ENCODE results near the gene PPP1CA. TPM values are rescaled to one million over a fixed set of nuclear protein-coding genes. Genes with fewer than 3 reads are reported as not detected.

Gene PPP1CA
- total and polyA plus RNA-seq, 4 donors = 62.4 to 92.9 (median 75.9) TPM

GRCh38 chr11:67369275-67369674, 32.4 kb downstream of the PPP1CA start (continued):
- TF ChIP-seq REST (IDR thresholded peaks at IDR 0.05) = no peak
- TF ChIP-seq TAF1 (conservative IDR thresholded peaks at IDR 0.05) = no peak

DNA sequence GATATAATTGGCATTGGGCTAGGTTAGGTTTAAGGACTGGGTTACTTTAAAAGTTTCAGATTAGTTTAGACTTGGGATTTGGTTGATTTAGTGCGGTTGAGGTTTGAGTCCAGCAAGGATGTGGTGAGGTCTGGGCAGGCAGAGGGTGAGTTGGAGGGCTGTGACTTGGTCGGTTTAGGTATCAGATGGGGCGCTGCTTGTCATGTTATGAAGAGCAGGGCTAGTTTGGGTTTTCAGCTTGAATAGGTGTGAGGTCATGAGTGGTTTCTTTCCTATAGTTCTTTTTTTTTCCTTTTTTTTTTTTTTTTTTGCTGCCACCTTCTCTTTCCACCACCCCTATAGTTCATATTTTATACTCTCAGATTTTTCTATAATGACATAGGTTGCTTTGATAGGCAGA, 33.0 kb downstream of the PPP1CA start:
- WGBS = 89% methylated on average over 3 of the region's 3 CpGs

More for the DNA sequence above, 33.0 kb downstream of the PPP1CA start:
- peaks cover 0 to 12% (median 1%) of the 10 kb centered on the region in 4 donors for H3K4me1 ChIP-seq (ENCODE audit: control insufficient read depth in 4 of 4, insufficient read depth in 4 of 4, low read length in 3 of 4)
- DNase-seq (ENCODE audit: low spot score) = no peak
- no peak overlapping the region for H3K9ac ChIP-seq (ENCODE audit: low read depth in 1 of 2, low read length in 2 of 2)
- TF ChIP-seq ZBTB33 (IDR thresholded peaks at IDR 0.05) (no peak), YY1 (IDR thresholded peaks at IDR 0.05) (no peak), FOXA2 (IDR thresholded peaks at IDR 0.05) (no peak), JUND (IDR thresholded peaks at IDR 0.05) (no peak), ATF3 (IDR thresholded peaks at IDR 0.05) (no peak), HNF4A (conservative IDR thresholded peaks at IDR 0.05) (no peak), RAD21 (IDR thresholded peaks at IDR 0.05) (no peak), REST (IDR thresholded peaks at IDR 0.05) (no peak)
- TF ChIP-seq, protein P1, sequence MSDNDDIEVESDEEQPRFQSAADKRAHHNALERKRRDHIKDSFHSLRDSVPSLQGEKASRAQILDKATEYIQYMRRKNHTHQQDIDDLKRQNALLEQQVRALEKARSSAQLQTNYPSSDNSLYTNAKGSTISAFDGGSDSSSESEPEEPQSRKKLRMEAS (IDR thresholded peaks at IDR 0.05) = no peak
- TF ChIP-seq, protein P2, sequence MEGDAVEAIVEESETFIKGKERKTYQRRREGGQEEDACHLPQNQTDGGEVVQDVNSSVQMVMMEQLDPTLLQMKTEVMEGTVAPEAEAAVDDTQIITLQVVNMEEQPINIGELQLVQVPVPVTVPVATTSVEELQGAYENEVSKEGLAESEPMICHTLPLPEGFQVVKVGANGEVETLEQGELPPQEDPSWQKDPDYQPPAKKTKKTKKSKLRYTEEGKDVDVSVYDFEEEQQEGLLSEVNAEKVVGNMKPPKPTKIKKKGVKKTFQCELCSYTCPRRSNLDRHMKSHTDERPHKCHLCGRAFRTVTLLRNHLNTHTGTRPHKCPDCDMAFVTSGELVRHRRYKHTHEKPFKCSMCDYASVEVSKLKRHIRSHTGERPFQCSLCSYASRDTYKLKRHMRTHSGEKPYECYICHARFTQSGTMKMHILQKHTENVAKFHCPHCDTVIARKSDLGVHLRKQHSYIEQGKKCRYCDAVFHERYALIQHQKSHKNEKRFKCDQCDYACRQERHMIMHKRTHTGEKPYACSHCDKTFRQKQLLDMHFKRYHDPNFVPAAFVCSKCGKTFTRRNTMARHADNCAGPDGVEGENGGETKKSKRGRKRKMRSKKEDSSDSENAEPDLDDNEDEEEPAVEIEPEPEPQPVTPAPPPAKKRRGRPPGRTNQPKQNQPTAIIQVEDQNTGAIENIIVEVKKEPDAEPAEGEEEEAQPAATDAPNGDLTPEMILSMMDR (IDR thresholded peaks at IDR 0.05; ENCODE audit: low read depth, low read length, missing input control) = no peak
- H3K9me3 ChIP-seq (ENCODE audit: control insufficient read depth in 4 of 4, low read length in 3 of 4) = no peaks in the 10 kb centered on the region
- no peak overlapping the region for H3K4me3 ChIP-seq (ENCODE audit: low read depth in 1 of 3, low read length in 3 of 3)
- H3K36me3 ChIP-seq (ENCODE audit: control insufficient read depth in 4 of 4, insufficient read depth in 3 of 4, low read depth in 1 of 4, low read length in 3 of 4) = no peaks in the 10 kb centered on the region
- H3K27me3 ChIP-seq (ENCODE audit: control insufficient read depth in 4 of 4, insufficient read depth in 4 of 4, low read length in 3 of 4) = no peaks in the 10 kb centered on the region
- no peak overlapping the region for H3K27ac ChIP-seq (ENCODE audit: low read depth in 1 of 2, low read length in 2 of 2)

All from liver (tissue), 9 donors.